HEK293 (cell line): Measurements from ENCODE around the gene SAMD4A.

Experiments used
- CTCF ChIP-seq: fragments of 450-650 bp; formaldehyde crosslinking; IDR thresholded peaks from 2 replicates; pipeline ENCODE4 v1.5.1; 2016; ENCODE audit warnings: missing biosample characterization, missing genetic modification characterization
- HOXA7 ChIP-seq: sonication (generic); formaldehyde crosslinking; IDR thresholded peaks from 2 replicates; pipeline ENCODE4 v1.8.1; 2022; ENCODE audit warnings: missing genetic modification reagents, borderline replicate concordance
- KLF10 ChIP-seq: fragments of 450-650 bp; IDR thresholded peaks from 2 replicates; pipeline ENCODE4 v1.5.1; 2018; ENCODE audit warnings: missing biosample characterization, mild to moderate bottlenecking, missing genetic modification characterization
- ZNF184 ChIP-seq: fragments of 450-650 bp; IDR thresholded peaks from 2 replicates; pipeline ENCODE4 v1.5.1; 2018; ENCODE audit warnings: missing biosample characterization, mild to moderate bottlenecking, missing genetic modification characterization
- ZNF248 ChIP-seq: fragments of 450-650 bp; formaldehyde crosslinking; IDR thresholded peaks from 2 replicates; pipeline ENCODE4 v1.5.1; 2017; ENCODE audit warnings: missing biosample characterization, missing genetic modification characterization
- ZNF350 ChIP-seq: fragments of 450-650 bp; formaldehyde crosslinking; IDR thresholded peaks from 2 replicates; pipeline ENCODE4 v1.5.0; 2017; ENCODE audit warnings: missing biosample characterization, mild to moderate bottlenecking, missing genetic modification characterization
- ZNF394 ChIP-seq: fragments of 450-650 bp; formaldehyde crosslinking; IDR thresholded peaks from 2 replicates; pipeline ENCODE4 v1.5.1; 2016; ENCODE audit warnings: missing biosample characterization, missing genetic modification characterization, mild to moderate bottlenecking, moderate library complexity, borderline replicate concordance
- ZNF473 ChIP-seq: fragments of 450-650 bp; formaldehyde crosslinking; IDR thresholded peaks from 2 replicates; pipeline ENCODE4 v1.5.1; 2017; ENCODE audit warnings: missing biosample characterization, missing genetic modification characterization
- ZNF629 ChIP-seq: fragments of 450-650 bp; formaldehyde crosslinking; IDR thresholded peaks from 2 replicates; pipeline ENCODE4 v1.5.1; 2017; ENCODE audit warnings: missing biosample characterization, missing genetic modification characterization

GRCh38 chr14:54812617-54813016 is 245.7 kb downstream of the SAMD4A start:
- TF ChIP-seq HOXA7 (CRISPR knock-in tag): no peak
- TF ChIP-seq ZNF184 (tag by site-specific recombination): no peak
- no peak for TF ChIP-seq CTCF (tag by site-specific recombination)
- no peak for TF ChIP-seq ZNF394
- TF ChIP-seq ZNF473: no peak
- no peak for TF ChIP-seq ZNF248 (tag by site-specific recombination)
- TF ChIP-seq ZNF629 (tag by site-specific recombination): no peak
- TF ChIP-seq ZNF350 (tag by site-specific recombination): no peak
- TF ChIP-seq KLF10 (tag by site-specific recombination): no peak
